Endothelial cell of umbilical vein (primary cell): ENCODE results near the gene FYCO1.

Experiments used
- EZH2 ChIP-seq: IDR thresholded peaks from 2 replicates; pipeline ENCODE4 v1.6.1; 2012; ENCODE audit warnings: borderline replicate concordance, low read depth, mild to moderate bottlenecking, moderate library complexity, low read length, inconsistent platforms; ENCODE audit not compliant: severe bottlenecking
- JUN ChIP-seq: IDR thresholded peaks from 2 replicates; pipeline ENCODE4 v1.6.1; 2011; ENCODE audit warnings: borderline replicate concordance, low read depth; ENCODE audit not compliant: insufficient read length, insufficient read depth
- POLR2A ChIP-seq: IDR thresholded peaks from 2 replicates; pipeline ENCODE4 v1.6.1; 2012; ENCODE audit warnings: low read depth, mild to moderate bottlenecking, control low read depth, low read length
- POLR2AphosphoS5 ChIP-seq: IDR thresholded peaks from 2 replicates; pipeline ENCODE4 v1.6.1; 2012; ENCODE audit warnings: low read depth, mild to moderate bottlenecking, control low read depth, low read length, moderate library complexity; ENCODE audit not compliant: insufficient read depth
- TF ChIP-seq, protein P1 (sequence below), 2 donors: IDR thresholded peaks; 1 replicate in 1 of 2; 2 replicates in 1 of 2; pipeline ENCODE4 v1.5.1; 2011; ENCODE audit warnings: low read length in 2 of 2, mild to moderate bottlenecking in 2 of 2, moderate library complexity in 2 of 2, control low read depth in 1 of 2, inconsistent platforms in 1 of 2, low read depth in 1 of 2; ENCODE audit not compliant: insufficient read depth in 1 of 2; ENCODE audit errors: extremely low read depth in 1 of 2
- TF ChIP-seq, protein P2 (sequence below): IDR thresholded peaks from 2 replicates; pipeline ENCODE4 v1.6.1; 2011; ENCODE audit not compliant: insufficient read depth, insufficient read length

DNA sequence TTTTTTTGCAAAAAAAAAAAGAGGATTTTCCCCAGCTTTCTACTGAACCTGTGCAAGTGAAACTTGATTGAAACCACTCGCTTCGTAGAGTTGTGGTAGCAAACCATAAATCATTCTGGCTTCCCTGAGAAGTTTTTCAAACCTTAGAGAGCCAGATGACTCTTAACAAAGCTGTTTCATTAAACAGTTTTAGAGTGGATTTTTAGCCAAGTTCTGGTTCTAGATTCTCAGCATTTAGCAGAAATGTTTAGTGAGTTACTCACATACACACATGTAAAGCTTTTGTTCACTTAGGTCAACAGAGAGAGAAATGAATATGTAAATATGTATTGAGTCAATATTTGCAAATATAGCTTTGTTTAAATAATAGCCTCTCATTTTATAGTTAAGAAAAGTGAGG, 127.4 kb downstream of the FYCO1 start:
- TF ChIP-seq, protein P1, sequence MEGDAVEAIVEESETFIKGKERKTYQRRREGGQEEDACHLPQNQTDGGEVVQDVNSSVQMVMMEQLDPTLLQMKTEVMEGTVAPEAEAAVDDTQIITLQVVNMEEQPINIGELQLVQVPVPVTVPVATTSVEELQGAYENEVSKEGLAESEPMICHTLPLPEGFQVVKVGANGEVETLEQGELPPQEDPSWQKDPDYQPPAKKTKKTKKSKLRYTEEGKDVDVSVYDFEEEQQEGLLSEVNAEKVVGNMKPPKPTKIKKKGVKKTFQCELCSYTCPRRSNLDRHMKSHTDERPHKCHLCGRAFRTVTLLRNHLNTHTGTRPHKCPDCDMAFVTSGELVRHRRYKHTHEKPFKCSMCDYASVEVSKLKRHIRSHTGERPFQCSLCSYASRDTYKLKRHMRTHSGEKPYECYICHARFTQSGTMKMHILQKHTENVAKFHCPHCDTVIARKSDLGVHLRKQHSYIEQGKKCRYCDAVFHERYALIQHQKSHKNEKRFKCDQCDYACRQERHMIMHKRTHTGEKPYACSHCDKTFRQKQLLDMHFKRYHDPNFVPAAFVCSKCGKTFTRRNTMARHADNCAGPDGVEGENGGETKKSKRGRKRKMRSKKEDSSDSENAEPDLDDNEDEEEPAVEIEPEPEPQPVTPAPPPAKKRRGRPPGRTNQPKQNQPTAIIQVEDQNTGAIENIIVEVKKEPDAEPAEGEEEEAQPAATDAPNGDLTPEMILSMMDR (IDR thresholded peaks at IDR 0.05; ENCODE audit: extremely low read depth in 1 of 2, insufficient read depth in 1 of 2, low read depth in 1 of 2, low read length in 2 of 2), result no peak
- TF ChIP-seq JUN (no peak), POLR2A (no peak), POLR2AphosphoS5 (no peak), EZH2 (no peak)
- TF ChIP-seq, protein P2, sequence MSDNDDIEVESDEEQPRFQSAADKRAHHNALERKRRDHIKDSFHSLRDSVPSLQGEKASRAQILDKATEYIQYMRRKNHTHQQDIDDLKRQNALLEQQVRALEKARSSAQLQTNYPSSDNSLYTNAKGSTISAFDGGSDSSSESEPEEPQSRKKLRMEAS, result no peak
